ENCODE measurements around the gene CBLN1. TPM values are rescaled to one million over a fixed set of nuclear protein-coding genes. Genes with fewer than 3 reads are reported as not detected.

The CBLN1 gene
- total RNA-seq, 1 donor = not detected

DNA sequence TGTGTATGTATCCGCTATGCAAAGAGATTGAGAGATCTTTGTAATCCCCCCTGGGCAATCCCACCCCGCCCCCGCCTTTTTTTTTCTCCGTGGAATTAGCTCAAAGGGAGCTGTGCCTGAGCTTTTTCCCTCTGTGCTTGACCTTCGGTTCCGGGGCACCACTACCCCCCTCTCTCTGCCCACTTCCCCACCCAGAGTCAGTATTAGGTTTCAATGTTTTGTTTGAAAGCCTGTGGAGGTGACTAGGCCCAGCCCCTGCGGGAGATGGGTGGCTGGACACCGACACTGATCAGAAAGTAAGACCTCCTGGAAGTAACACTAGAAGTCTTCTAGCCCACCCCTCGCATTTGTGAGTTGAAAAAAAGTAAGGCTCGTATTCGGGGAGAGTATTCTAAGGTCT is 7.0 kb downstream of the CBLN1 start:
- no peak for DNase-seq (ENCODE audit: low read depth)
- no peak overlapping the region for H3K4me3 ChIP-seq (ENCODE audit: low read depth, low read length)
- TF ChIP-seq, protein P1, sequence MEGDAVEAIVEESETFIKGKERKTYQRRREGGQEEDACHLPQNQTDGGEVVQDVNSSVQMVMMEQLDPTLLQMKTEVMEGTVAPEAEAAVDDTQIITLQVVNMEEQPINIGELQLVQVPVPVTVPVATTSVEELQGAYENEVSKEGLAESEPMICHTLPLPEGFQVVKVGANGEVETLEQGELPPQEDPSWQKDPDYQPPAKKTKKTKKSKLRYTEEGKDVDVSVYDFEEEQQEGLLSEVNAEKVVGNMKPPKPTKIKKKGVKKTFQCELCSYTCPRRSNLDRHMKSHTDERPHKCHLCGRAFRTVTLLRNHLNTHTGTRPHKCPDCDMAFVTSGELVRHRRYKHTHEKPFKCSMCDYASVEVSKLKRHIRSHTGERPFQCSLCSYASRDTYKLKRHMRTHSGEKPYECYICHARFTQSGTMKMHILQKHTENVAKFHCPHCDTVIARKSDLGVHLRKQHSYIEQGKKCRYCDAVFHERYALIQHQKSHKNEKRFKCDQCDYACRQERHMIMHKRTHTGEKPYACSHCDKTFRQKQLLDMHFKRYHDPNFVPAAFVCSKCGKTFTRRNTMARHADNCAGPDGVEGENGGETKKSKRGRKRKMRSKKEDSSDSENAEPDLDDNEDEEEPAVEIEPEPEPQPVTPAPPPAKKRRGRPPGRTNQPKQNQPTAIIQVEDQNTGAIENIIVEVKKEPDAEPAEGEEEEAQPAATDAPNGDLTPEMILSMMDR (IDR thresholded peaks at IDR 0.05; ENCODE audit: insufficient read depth, low read depth, low read length) = no peak

DNA sequence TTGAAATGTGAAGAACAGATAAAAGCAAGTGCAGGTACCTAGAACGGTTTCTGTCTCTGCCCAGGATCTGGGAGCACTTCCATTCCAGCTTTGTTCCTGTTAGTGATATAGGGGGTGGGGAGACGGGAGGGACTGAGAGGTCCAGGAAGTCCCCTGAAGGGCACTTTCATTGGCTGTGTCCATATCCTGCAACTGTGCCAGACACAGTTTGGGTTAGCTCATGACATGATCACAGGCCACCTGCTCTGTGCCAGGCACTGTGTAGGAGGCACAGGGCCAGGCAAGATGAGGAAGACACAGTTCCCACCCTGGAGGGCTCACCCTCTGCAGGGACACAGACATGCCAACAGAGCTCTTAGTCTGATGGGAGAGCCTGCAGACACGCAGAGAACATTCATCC is 7.9 kb downstream of the CBLN1 start:
- H3K4me3 ChIP-seq (ENCODE audit: low read depth, low read length) = no peak overlapping the region
- TF ChIP-seq, protein P1 (IDR thresholded peaks at IDR 0.05; ENCODE audit: insufficient read depth, low read depth, low read length) = no peak
- no peak for DNase-seq (ENCODE audit: low read depth)

DNA sequence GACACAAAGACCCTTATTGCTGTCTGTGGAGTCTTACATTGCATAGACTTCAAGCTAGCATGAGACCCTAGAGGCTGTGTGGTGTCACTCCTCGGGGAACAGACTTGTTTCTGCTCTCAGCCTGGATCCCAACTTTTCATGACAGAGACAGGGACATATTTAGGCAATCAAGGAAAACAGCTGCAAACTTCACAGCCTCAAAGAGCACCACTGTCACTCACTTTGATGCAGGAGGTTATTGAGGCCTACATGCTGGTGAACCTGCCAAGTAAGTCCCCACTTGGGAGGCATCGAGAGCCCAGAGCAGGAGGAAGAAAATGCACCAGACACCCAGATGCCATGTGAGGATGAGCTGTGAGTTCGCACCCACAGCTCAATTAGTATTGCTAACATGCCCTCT is 10.3 kb downstream of the CBLN1 start:
- DNase-seq (ENCODE audit: low read depth) = no peak
- TF ChIP-seq, protein P1 (IDR thresholded peaks at IDR 0.05; ENCODE audit: insufficient read depth, low read depth, low read length) = no peak
- H3K4me3 ChIP-seq (ENCODE audit: low read depth, low read length) = no peak overlapping the region

DNA sequence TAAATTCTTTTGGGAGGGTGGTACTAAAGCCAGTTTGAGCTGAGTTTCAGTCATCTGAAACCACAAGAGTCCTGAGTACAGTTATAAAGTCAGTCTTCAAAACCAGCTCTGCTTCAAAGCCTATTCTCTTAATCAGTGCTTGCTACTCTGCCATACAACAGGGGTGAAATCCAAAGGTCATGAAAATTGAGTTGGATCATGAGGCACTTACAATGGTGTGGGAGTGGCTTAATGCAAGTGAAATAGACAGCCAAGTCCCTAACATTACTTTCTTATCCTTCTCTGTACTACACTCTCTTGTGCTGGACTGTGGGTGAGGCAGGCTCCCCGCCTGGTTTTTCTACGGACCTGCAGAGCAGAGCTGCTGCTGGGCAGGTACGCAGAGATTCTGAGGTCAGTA is 12.4 kb downstream of the CBLN1 start:
- TF ChIP-seq, protein P1 (IDR thresholded peaks at IDR 0.05; ENCODE audit: insufficient read depth, low read depth, low read length) = no peak
- no peak for DNase-seq (ENCODE audit: low read depth)
- no peak overlapping the region for H3K4me3 ChIP-seq (ENCODE audit: low read depth, low read length)

DNA sequence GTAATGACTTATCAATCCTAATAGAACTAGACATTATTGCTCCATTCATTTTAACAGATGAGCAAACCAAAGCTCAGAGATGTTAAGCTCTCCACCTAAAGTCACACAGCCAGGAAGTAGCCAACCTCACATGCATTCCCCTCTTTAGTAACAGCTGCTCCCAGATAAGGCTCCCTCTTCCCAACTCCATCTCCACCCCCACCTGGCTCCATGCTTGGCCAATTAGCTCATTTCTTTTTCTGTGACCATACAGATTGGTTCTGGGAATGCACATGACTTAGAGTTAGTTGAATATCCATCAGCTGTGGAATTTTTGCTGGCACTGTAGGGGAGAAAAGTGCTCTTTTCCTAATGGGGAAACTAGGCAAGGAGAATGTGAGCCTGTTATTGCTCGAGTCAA is 13.0 kb downstream of the CBLN1 start:
- TF ChIP-seq, protein P1 (IDR thresholded peaks at IDR 0.05; ENCODE audit: insufficient read depth, low read depth, low read length) = no peak
- no peak for DNase-seq (ENCODE audit: low read depth)
- H3K4me3 ChIP-seq (ENCODE audit: low read depth, low read length) = no peak overlapping the region

DNA sequence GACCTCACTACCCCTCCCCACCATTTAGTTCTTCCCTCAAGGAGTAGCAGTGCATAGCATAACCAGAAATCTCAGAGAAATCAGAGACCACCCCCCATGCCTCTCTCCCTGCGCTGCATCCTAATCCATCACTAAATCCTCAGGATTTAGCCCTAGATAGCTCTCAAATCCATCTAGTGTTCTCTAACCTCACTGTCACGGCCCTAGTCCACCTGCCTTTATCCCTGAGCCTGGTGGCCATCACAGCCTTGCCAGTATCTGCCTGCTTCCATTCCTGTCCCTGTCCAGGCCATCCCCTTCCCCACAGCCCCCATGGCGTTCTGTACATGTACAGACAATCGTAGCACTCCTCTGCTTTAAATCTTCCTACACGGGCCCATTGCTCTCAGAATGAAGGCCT is 19.1 kb downstream of the CBLN1 start:
- no peak overlapping the region for H3K4me3 ChIP-seq (ENCODE audit: low read depth, low read length)
- DNase-seq (ENCODE audit: low read depth) = no peak
- TF ChIP-seq, protein P1 (IDR thresholded peaks at IDR 0.05; ENCODE audit: insufficient read depth, low read depth, low read length) = no peak

DNA sequence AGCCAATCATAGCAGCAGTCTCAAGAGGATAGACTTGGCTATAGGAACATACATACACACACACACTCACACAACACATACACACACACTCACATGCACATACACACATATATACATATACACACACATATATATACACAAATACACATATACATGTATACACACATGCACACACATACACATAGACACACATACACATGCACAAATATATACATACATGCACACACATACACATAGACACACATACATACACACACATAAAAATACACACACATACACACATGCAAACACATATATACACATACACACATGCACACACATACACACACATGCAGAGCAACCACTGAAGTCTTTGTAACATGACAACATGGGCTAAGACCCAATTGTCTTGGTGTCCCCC is 19.7 kb downstream of the CBLN1 start:
- no peak for DNase-seq (ENCODE audit: low read depth)
- no peak overlapping the region for H3K4me3 ChIP-seq (ENCODE audit: low read depth, low read length)
- TF ChIP-seq, protein P1 (IDR thresholded peaks at IDR 0.05; ENCODE audit: insufficient read depth, low read depth, low read length) = no peak

All from fibroblast of villous mesenchyme (primary cell).